Neural cell (in vitro differentiated cells): ENCODE measurements around the gene EVA1B. TPM values are rescaled to one million over a fixed set of nuclear protein-coding genes. Genes with fewer than 3 reads are reported as not detected.

Source experiments
- H2AFZ ChIP-seq: fragments of 200-600, 300-800 bp; sonication (generic), shearing (Covaris generic); 2 replicates; pipeline ENCODE4 v1.6.0; 2014; ENCODE audit warnings: low read depth, mild to moderate bottlenecking, antibody characterized with exemption, low read length, moderate library complexity
- H3F3A ChIP-seq: fragments of 200-600 bp; shearing (Covaris generic); 2 replicates; pipeline ENCODE4 v1.6.1; 2016; ENCODE audit warnings: mild to moderate bottlenecking, moderate library complexity, mixed read lengths, antibody characterized with exemption, low read length; ENCODE audit not compliant: insufficient read depth, poor library complexity, severe bottlenecking
- H3K27ac ChIP-seq: fragments of 200-600, 300-800 bp; sonication (generic), shearing (Covaris generic); 2 replicates; pipeline ENCODE4 v1.5.1; 2014; ENCODE audit warnings: mild to moderate bottlenecking, low read length, moderate library complexity
- H3K27me3 ChIP-seq: fragments of 300-800, 200-600 bp; sonication (generic), shearing (Covaris generic); 2 replicates; pipeline ENCODE4 v1.6.0; 2014; ENCODE audit warnings: mild to moderate bottlenecking, low read depth, low read length, moderate library complexity; ENCODE audit not compliant: insufficient read depth
- H3K36me3 ChIP-seq: fragments of 300-800, 200-600 bp; sonication (generic), shearing (Covaris generic); 2 replicates; pipeline ENCODE4 v1.5.1; 2014; ENCODE audit warnings: mild to moderate bottlenecking, antibody characterized with exemption, low read length, moderate library complexity; ENCODE audit not compliant: insufficient read depth
- H3K4me2 ChIP-seq: fragments of 300-800, 200-600 bp; sonication (generic), shearing (Covaris generic); 2 replicates; pipeline ENCODE4 v1.6.0; 2014; ENCODE audit warnings: mild to moderate bottlenecking, low read length
- H3K4me3 ChIP-seq: fragments of 300-800, 200-600 bp; sonication (generic), shearing (Covaris generic); 2 replicates; pipeline ENCODE4 v1.5.1; 2014; ENCODE audit warnings: mild to moderate bottlenecking, low read length, moderate library complexity
- H3K79me2 ChIP-seq: fragments of 200-600 bp; shearing (Covaris generic); replicated peaks from 2 replicates; pipeline ENCODE4 v1.6.0; 2014; ENCODE audit warnings: mild to moderate bottlenecking, low read length, moderate library complexity; ENCODE audit not compliant: insufficient read depth
- H3K9ac ChIP-seq: fragments of 300-800, 200-600 bp; sonication (generic), shearing (Covaris generic); 2 replicates; pipeline ENCODE4 v1.6.1; 2016; ENCODE audit warnings: mild to moderate bottlenecking, low read length, mixed read lengths
- H3K9me2 ChIP-seq: fragments of 200-600 bp; shearing (Covaris generic); 2 replicates; pipeline ENCODE4 v1.6.1; 2016; ENCODE audit warnings: mild to moderate bottlenecking, low read length, mixed read lengths; ENCODE audit not compliant: insufficient read depth
- H3K9me3 ChIP-seq: fragments of 200-600, 300-800 bp; sonication (generic), shearing (Covaris generic); 2 replicates; pipeline ENCODE4 v1.6.1; 2016; ENCODE audit warnings: mild to moderate bottlenecking, mixed run types, low read length, moderate library complexity, mixed read lengths
- H4K20me1 ChIP-seq: fragments of 200-600 bp; shearing (Covaris generic); 2 replicates; pipeline ENCODE4 v1.6.1; 2016; ENCODE audit warnings: mild to moderate bottlenecking, mixed run types; ENCODE audit not compliant: insufficient read depth
- CTCF ChIP-seq: fragments of 450-650 bp; IDR thresholded peaks from 2 replicates; pipeline ENCODE4 v1.5.1; 2014; ENCODE audit warnings: antibody characterized with exemption, mild to moderate bottlenecking, moderate library complexity; ENCODE audit not compliant: poor library complexity, severe bottlenecking
- EP300 ChIP-seq: fragments of 450-650 bp; conservative IDR thresholded peaks from 2 replicates; pipeline ENCODE4 v1.6.1; 2014; ENCODE audit warnings: antibody characterized with exemption, mild to moderate bottlenecking, moderate library complexity; ENCODE audit not compliant: poor library complexity, severe bottlenecking
- EZH2 ChIP-seq: fragments of 200-600, 300-800 bp; shearing (Covaris generic), sonication (generic); IDR thresholded peaks from 2 replicates; pipeline ENCODE4 v1.6.1; 2014; ENCODE audit warnings: antibody characterized with exemption, low read length, borderline replicate concordance, mild to moderate bottlenecking; ENCODE audit not compliant: insufficient read depth, poor library complexity, severe bottlenecking
- MXI1 ChIP-seq: fragments of 450-650 bp; conservative IDR thresholded peaks from 2 replicates; pipeline ENCODE4 v1.6.1; 2014; ENCODE audit warnings: antibody characterized with exemption, mild to moderate bottlenecking; ENCODE audit not compliant: poor library complexity, severe bottlenecking
- POLR2AphosphoS5 ChIP-seq: IDR thresholded peaks from 2 replicates; pipeline ENCODE4 v1.6.1; 2012
- RAD21 ChIP-seq: fragments of 450-650 bp; conservative IDR thresholded peaks from 2 replicates; pipeline ENCODE4 v1.6.1; 2014; ENCODE audit warnings: antibody characterized with exemption, mild to moderate bottlenecking, moderate library complexity
- REST ChIP-seq: IDR thresholded peaks from 2 replicates; pipeline ENCODE4 v1.6.1; 2012; ENCODE audit warnings: borderline replicate concordance
- SMC3 ChIP-seq: fragments of 450-650 bp; conservative IDR thresholded peaks from 2 replicates; pipeline ENCODE4 v1.6.1; 2014; ENCODE audit warnings: antibody characterized with exemption, mild to moderate bottlenecking, moderate library complexity; ENCODE audit not compliant: poor library complexity
- TAF1 ChIP-seq: IDR thresholded peaks from 2 replicates; pipeline ENCODE4 v1.6.1; 2012; ENCODE audit warnings: low read depth
- polyA plus RNA-seq: library from polyadenylated mRNA; depleted of rRNA; stranded (reverse); fragments of >200 nt; gene quantifications from 2 replicates; pipeline ENCODE4 v1.2.3, GENCODE V29; 2014

Gene EVA1B
- polyA plus RNA-seq, 1 donor from 2014 or later = 0.25 TPM

DNA sequence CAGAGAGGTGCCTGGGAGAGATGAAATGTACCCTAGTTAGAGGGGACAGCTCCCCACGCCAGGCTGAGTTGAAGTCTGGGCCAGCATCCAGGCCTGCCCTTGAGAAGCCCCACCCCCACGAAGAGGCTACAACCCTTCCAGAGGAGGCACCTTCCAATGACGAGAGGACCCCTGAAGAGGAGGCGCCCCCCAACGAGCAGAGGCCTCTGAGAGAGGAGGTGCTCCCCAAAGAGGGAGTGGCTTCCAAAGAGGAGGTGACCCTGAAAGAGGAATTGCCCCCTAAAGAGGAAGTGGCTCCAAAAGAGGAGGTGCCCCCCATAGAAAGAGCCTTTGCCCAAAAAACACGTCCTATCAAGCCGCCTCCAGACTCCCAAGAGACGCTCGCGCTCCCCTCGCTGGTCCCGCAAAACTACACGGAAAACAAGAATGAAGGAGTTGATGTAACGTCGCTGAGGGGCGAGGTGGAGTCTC, 3.1 kb downstream of the EVA1B start:
- Histone ChIP-seq H4K20me1 (no peaks in the 10 kb centered on the region), H3K27me3 (peaks cover 37% of the 10 kb centered on the region), H3K9ac (no peak overlapping the region), H3K36me3 (no peaks in the 10 kb centered on the region), H3K79me2 (no peaks in the 10 kb centered on the region), H3K4me2 (no peak overlapping the region), H3K27ac (no peak overlapping the region), H3K9me2 (no peaks in the 10 kb centered on the region), H2AFZ (no peak overlapping the region), H3K4me3 (no peak overlapping the region), H3F3A (no peaks in the 10 kb centered on the region), H3K9me3 (no peaks in the 10 kb centered on the region)
- TF ChIP-seq REST (no peak), EP300 (no peak), TAF1 (no peak), SMC3 (no peak), RAD21 (no peak), POLR2AphosphoS5 (no peak), EZH2 (no peak), CTCF (no peak)

DNA sequence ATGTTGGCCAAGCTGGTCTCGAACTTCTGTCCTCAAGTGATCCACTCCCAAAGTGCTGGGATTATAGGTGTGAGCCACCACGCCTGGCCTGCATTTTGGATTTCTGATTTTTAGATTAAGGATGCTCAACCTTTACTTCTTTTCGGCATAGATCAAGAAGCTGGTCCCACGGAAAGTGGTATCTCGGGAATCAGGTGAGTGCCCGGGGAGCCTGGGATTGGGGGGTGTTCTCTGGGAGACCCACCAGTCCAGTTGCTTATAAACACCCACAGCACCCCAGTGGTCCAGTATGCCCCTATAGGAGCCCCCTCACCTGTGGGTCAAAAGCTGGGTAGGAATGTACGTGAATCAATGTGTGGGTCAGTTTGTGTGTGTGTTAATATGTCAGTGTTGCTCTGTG, 14.0 kb downstream of the EVA1B start:
- no peaks in the 10 kb centered on the region for H3K27me3 ChIP-seq
- H3K9me3 ChIP-seq = no peaks in the 10 kb centered on the region
- TF ChIP-seq TAF1 (no peak), CTCF (no peak), SMC3 (no peak), POLR2AphosphoS5 (no peak), MXI1 (no peak), EP300 (no peak), RAD21 (no peak), REST (no peak), EZH2 (no peak)
- H2AFZ ChIP-seq = no peak overlapping the region
- no peaks in the 10 kb centered on the region for H3K79me2 ChIP-seq
- no peak overlapping the region for H3K9ac ChIP-seq
- H3F3A ChIP-seq = no peaks in the 10 kb centered on the region
- no peak overlapping the region for H3K4me3 ChIP-seq
- H3K27ac ChIP-seq = no peak overlapping the region
- H3K36me3 ChIP-seq = no peaks in the 10 kb centered on the region
- H3K9me2 ChIP-seq = no peaks in the 10 kb centered on the region
- H4K20me1 ChIP-seq = no peaks in the 10 kb centered on the region
- no peak overlapping the region for H3K4me2 ChIP-seq
